IgD-negative memory B cell (primary cell): ENCODE data around the gene CPNE7. TPM values are rescaled to one million over a fixed set of nuclear protein-coding genes. Genes with fewer than 3 reads are reported as not detected.
A peak's percentile ranks its signal among the peaks of the same experiment; 100 is the strongest.
"Not testable (repeated sequence)": the region's sequence is repeated elsewhere in the genome, so short reads cannot be mapped to it uniquely, and the experiment has no call there.

Experiments used
- H3K27ac Mint-ChIP-seq, 3 donors: one replicate each; pipeline ENCODE4 v1.8.0; 2020 to 2022; ENCODE audit warnings: mild to moderate bottlenecking in 3 of 3, mixed read lengths in 3 of 3, moderate library complexity in 1 of 3
- H3K27me3 Mint-ChIP-seq: one replicate; pipeline ENCODE4 v1.8.0; 2021; ENCODE audit warnings: mixed read lengths
- H3K36me3 Mint-ChIP-seq: one replicate; pipeline ENCODE4 v1.8.0; 2020; ENCODE audit warnings: mild to moderate bottlenecking, mixed read lengths
- H3K4me1 Mint-ChIP-seq, 3 donors: one replicate each; pipeline ENCODE4 v1.8.0; 2020 to 2022; ENCODE audit warnings: mixed read lengths in 3 of 3, mild to moderate bottlenecking in 1 of 3
- H3K4me3 Mint-ChIP-seq, 4 donors: one replicate each; pipeline ENCODE4 v1.8.0; 2020 to 2022; ENCODE audit warnings: mild to moderate bottlenecking in 4 of 4, mixed read lengths in 4 of 4, moderate library complexity in 3 of 4
- H3K9me3 Mint-ChIP-seq, 3 donors: one replicate each; pipeline ENCODE4 v1.8.0; 2020 to 2021; ENCODE audit warnings: mixed read lengths in 3 of 3, mild to moderate bottlenecking in 1 of 3
- polyA plus RNA-seq: library from polyadenylated mRNA; unstranded; fragments of 300-500 nt; fragmentation: Illumina TruSeq; gene quantifications from one replicate; pipeline ENCODE4 v1.2.3, GENCODE V29; 2021

Gene CPNE7
- polyA plus RNA-seq, 1 donor from 2014 or later, result not detected

GRCh38 chr16:89567656-89568594 lies 7.6 kb upstream of the CPNE7 start:
- H3K9me3 Mint-ChIP-seq, result no peaks in the 10 kb centered on the region
- H3K4me3 Mint-ChIP-seq, result peak overlapping the region in 1 of 4 donors; percentile 66
- peaks cover 4% of the 10 kb centered on the region for H3K27me3 Mint-ChIP-seq
- H3K27ac Mint-ChIP-seq, result peak overlapping the region in 1 of 3 donors; percentile 48
- H3K36me3 Mint-ChIP-seq, result peaks cover 6% of the 10 kb centered on the region
- H3K4me1 Mint-ChIP-seq, result peaks cover 29 to 33% (median 31%) of the 10 kb centered on the region in 3 donors

DNA sequence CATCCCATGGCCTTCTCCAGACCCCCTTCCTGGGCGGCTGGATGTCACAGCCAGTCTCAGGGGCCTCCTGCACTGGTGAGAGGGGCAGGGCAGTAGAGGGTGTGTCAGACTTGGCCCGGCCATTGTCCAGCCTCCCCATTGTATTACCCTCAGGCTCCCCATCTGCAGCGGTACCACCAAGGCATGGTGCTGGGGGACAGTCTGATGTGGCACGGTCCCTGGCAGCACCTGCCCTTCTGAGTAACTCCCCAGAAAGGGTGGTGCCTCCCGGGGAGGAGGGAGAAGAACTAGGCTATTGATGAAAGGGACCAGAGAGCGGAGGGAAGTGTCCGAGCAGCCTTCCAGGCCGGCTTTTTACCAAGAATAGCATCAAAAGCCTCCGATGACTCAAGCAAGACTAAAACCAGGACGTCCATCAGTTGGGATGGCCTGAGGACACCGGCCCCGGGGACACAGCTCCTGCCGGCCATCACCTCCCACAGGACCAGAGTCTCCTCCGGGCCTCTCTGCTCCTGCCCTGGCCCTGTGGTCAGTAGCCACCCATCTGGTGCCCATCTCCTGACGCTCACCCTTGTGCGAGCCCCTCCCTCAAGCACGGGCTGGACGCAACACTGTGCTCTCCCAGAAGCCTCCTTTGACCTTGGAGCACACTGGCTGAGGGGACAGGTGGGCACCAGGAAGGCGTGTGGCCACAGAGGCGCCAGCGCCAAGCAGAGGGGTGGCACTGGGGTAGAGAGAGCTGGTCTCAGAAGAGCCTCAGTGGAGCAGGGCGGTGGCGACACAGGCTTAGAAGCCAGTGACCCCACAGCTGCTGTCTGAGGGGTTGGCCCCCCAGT lies 5.8 kb upstream of the CPNE7 start:
- H3K4me3 Mint-ChIP-seq, result peak overlapping the region in 1 of 4 donors; percentile 65
- H3K9me3 Mint-ChIP-seq, result no peaks in the 10 kb centered on the region
- H3K27me3 Mint-ChIP-seq, result peaks cover 10% of the 10 kb centered on the region
- H3K27ac Mint-ChIP-seq, result no peak overlapping the region
- peaks cover 21 to 30% (median 22%) of the 10 kb centered on the region in 3 donors for H3K4me1 Mint-ChIP-seq
- H3K36me3 Mint-ChIP-seq, result peaks cover 2% of the 10 kb centered on the region

DNA sequence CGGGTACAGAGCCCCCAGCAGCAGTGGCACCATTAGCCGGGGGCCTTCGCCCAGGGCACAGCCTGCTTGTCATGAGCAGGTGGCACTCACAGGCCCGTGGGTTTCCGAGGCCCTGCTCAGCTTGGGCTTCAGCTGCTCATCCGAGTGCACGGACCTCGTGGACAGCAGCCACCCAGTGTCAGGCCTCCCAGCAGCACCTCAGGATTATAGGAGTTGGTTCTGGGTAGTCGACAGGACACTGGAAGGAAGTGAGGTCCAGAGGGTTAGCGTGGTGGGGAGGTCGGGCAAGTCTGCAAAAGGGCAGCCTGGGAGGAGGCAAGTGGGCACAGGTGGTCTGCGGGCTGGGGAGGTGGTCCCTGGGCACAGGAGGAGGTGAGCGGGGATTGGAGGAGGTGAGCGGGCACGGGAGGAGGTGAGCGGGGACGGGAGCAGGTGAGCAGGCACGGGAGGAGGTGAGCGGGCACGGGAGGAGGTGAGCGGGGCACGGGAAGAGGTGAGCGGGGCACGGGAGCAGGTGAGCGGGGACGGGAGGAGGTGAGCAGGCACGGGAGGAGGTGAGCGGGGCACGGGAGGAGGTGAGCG lies 5.1 kb upstream of the CPNE7 start:
- Mint-ChIP-seq H3K9me3 (no peaks in the 10 kb centered on the region), H3K36me3 (peaks cover 2% of the 10 kb centered on the region), H3K4me3 (no peak overlapping the region), H3K4me1 (peaks cover 14 to 23% (median 16%) of the 10 kb centered on the region in 3 donors), H3K27ac (no peak overlapping the region), H3K27me3 (peaks cover 10% of the 10 kb centered on the region)

DNA sequence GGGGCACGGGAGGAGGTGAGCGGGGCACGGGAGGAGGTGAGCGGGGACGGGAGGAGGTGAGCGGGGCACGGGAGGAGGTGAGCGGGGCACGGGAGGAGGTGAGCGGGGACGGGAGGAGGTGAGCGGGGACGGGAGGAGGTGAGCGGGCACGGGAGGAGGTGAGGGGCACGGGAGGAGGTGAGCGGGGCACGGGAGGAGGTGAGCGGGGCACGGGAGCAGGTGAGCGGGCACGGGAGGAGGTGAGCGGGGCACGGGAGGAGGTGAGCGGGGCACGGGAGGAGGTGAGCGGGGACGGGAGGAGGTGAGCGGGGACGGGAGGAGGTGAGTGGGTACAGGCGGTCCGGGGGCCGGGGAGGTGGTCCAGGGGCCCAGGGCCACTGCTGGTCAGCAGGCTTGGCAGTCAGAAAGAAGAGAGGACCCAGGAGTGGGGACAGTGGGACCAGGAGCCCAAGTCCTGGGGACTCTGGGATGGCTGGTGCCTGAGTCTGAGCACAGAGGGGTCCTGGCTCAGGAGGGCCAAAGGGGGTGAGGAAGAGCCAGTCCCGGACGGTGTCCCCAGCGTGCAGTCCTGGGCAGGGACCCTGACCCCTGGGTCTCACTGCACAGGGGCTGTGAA lies 4.5 kb upstream of the CPNE7 start:
- peak overlapping the region in 1 of 4 donors; percentile 70 for H3K4me3 Mint-ChIP-seq
- not testable (repeated sequence) for H3K27ac Mint-ChIP-seq, H3K36me3 Mint-ChIP-seq, H3K9me3 Mint-ChIP-seq, H3K27me3 Mint-ChIP-seq
- H3K4me1 Mint-ChIP-seq, result peaks cover 8 to 17% (median 10%) of the 10 kb centered on the region in 3 donors

DNA sequence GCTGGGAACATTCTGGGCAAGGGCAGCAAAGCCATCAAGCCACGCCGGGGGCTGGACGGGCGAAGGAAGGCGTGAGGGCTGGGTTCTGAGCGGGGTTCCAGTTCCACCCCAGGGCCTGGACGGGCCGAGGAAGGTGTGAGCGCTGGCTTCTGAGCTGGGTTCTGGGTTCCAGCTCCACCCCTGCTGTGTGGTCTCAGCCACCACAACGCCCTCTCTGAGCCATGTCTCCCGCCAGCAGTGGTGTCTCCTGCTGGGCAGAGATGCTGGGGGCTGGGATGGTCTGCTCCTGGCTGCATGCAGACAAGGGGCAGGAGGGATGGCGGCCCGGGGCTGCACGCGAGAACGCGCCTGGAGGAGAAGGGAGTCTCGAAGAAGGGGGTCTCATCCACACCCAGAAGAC lies 3.9 kb upstream of the CPNE7 start:
- H3K27ac Mint-ChIP-seq, result peak overlapping the region in 1 of 3 donors; percentile 39
- peaks cover 8 to 13% (median 8%) of the 10 kb centered on the region in 3 donors for H3K4me1 Mint-ChIP-seq
- peak overlapping the region in 2 of 4 donors; percentile 54 to 77 for H3K4me3 Mint-ChIP-seq
- H3K27me3 Mint-ChIP-seq, result peaks cover 10% of the 10 kb centered on the region
- no peaks in the 10 kb centered on the region for H3K9me3 Mint-ChIP-seq
- peaks cover 2% of the 10 kb centered on the region for H3K36me3 Mint-ChIP-seq

DNA sequence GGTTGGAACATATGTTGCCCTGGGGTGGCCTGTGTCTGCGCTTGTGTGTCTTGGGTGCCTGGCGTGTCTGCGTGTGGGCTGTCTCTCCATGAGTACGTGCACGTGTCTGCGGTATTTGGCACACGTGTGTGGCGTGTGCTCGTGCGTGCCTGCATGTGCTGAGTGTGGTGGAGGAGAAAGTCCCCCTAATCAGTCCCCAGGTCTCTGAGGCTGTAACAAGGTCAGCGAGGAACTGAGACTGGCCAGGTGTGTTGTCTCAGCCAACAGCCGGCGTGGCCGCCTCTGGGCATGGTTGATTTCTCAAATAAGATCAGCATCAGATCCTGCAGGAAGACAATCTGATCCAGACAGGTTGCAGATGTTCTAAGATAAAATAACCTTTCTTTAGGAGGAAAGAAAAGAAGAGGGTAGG lies 3.5 kb upstream of the CPNE7 start:
- peak overlapping the region; percentile 39 to 93 (median 47) for H3K27ac Mint-ChIP-seq
- no peaks in the 10 kb centered on the region for H3K9me3 Mint-ChIP-seq
- peaks cover 8 to 13% (median 8%) of the 10 kb centered on the region in 3 donors for H3K4me1 Mint-ChIP-seq
- H3K4me3 Mint-ChIP-seq, result peak overlapping the region in 1 of 4 donors; percentile 54
- H3K36me3 Mint-ChIP-seq, result peaks cover 2% of the 10 kb centered on the region
- H3K27me3 Mint-ChIP-seq, result peaks cover 10% of the 10 kb centered on the region

DNA sequence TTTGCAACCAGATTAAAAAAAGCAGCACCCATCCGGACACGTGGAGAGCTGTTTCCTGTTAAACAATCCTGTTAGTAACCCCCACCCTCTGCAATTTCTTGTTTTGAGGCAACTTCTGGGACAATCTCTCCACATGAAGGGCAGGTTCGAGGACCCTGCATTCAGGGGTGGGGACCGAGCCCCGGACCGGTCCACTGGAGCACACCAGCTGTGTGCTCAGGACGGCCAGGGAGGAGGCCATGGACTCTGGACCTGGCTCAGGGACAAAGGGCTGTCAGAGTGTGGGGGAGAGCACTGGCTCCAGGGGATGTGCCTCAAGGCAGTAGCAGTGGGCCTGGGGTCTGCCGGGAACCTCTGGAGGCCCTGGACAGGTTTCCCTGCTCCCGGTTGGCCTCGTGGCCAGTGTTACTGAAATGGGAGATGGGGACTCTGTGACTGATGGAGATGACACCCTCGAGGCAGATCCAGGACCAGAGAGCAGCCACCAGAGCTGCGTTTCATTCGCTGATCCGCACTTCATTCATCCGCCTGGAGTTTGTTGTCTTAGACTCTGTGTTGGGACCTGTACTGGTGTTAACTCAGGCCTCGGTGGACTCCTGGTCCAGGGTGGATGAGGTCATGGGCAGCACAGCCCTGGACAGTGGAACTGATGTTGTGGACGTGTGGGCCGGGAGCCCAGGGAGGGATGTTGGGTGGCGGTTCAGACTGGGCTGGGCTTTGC lies 2.9 kb upstream of the CPNE7 start:
- H3K9me3 Mint-ChIP-seq, result no peaks in the 10 kb centered on the region
- peaks cover 2% of the 10 kb centered on the region for H3K36me3 Mint-ChIP-seq
- H3K4me1 Mint-ChIP-seq, result peaks cover 8 to 11% (median 8%) of the 10 kb centered on the region in 3 donors
- H3K27me3 Mint-ChIP-seq, result peaks cover 10% of the 10 kb centered on the region
- peak overlapping the region in 2 of 4 donors; percentile 54 to 78 for H3K4me3 Mint-ChIP-seq
- H3K27ac Mint-ChIP-seq, result peak overlapping the region; percentile 47 to 73 (median 59)

DNA sequence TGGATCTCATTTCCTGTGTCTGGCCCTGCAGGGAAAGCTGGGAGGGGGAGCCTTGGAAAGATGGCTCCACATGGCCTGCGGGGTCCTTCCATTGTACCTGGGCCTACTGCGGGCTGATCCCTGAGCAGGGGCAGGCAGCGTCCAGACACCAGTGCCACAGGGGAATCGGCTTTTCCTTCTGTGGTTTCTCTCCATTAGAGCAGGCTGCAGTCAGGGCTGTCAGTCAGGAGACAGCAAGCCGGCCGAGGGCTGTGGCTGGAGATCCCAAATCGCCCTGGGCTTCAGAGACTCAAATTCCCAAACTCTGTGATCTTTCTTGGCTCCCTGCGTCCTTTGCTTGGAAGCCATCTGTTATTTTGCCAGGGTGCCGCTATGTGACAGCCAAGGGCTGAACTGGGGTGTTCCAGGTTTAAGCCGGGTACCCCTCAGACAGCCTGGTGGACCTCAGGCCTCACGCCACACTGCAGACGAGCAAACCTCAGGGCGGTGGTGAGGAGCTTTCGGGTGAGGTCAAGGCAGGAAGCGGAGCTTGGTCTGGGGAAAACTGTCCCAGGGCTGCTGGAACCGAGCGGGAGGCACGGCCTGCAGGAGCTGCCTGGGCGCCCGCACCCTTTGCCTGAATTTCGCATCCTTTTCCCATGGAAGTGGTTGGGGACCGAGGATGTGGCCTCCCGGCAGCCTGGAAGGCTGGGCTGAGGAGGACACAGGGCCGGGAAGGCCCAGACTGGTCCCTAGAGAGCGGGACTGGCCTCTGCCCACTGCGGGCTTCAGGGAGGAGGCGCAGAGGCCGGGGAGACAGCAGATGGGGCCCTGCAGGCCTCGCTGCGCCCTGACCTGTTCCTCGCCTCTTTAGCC lies 1.5 kb upstream of the CPNE7 start:
- peak overlapping the region; percentile 48 to 83 (median 58) for H3K4me3 Mint-ChIP-seq
- peaks cover 10% of the 10 kb centered on the region for H3K27me3 Mint-ChIP-seq
- peak overlapping the region in 1 of 3 donors; percentile 67 for H3K27ac Mint-ChIP-seq
- H3K4me1 Mint-ChIP-seq, result peaks cover 8 to 9% (median 8%) of the 10 kb centered on the region in 3 donors
- H3K9me3 Mint-ChIP-seq, result no peaks in the 10 kb centered on the region
- H3K36me3 Mint-ChIP-seq, result peaks cover 2% of the 10 kb centered on the region

DNA sequence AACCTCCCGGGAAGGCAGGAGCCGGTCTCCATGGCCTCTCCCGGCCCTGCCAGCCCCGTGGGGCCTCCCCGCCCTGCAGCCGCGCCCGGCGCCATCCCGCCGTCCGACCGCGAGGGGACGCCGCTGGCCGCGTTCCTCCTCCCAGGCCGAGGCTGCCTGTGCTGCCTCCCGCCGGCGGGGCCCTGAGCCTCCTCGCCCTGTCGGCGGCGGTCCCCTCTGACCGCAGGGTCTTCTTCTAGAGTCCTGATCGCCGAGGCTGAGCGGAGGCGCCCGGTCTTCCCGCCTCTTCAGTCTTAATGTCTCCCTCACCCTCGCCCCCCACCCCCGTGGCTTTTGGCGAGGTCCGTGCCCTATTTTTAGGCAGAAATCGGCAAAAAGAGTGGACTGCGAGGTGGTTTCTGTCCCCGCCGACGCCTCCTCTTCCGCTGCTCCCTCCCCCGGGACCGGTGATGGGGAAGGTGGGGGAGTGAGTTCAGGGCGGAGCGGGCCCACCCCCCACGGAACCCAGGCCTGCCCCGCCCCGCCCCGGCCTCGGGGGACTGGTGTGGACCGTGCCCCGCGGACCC lies 794 bp upstream of the CPNE7 start:
- H3K4me3 Mint-ChIP-seq, result peak overlapping the region in 3 of 4 donors; percentile 66 to 93 (median 83)
- peaks cover 2% of the 10 kb centered on the region for H3K36me3 Mint-ChIP-seq
- no peaks in the 10 kb centered on the region for H3K9me3 Mint-ChIP-seq
- H3K27me3 Mint-ChIP-seq, result peaks cover 10% of the 10 kb centered on the region
- H3K4me1 Mint-ChIP-seq, result peaks cover 8 to 9% (median 8%) of the 10 kb centered on the region in 3 donors
- no peak overlapping the region for H3K27ac Mint-ChIP-seq

GRCh38 chr16:89576153-89577054 lies 846 bp downstream of the CPNE7 start:
- Mint-ChIP-seq H3K36me3 (peaks cover 2% of the 10 kb centered on the region), H3K4me1 (peaks cover 8 to 9% (median 8%) of the 10 kb centered on the region in 3 donors), H3K4me3 (no peak overlapping the region), H3K9me3 (no peaks in the 10 kb centered on the region), H3K27me3 (peaks cover 10% of the 10 kb centered on the region), H3K27ac (no peak overlapping the region)

GRCh38 chr16:89577055-89577759 lies 1.6 kb downstream of the CPNE7 start:
- Mint-ChIP-seq H3K4me3 (peak overlapping the region in 1 of 4 donors; percentile 63), H3K27ac (no peak overlapping the region)

More at GRCh38 chr16:89577055-89577759, 1.6 kb downstream of the CPNE7 start:
- H3K36me3 Mint-ChIP-seq, result no peaks in the 10 kb centered on the region
- peaks cover 3 to 6% (median 3%) of the 10 kb centered on the region in 3 donors for H3K4me1 Mint-ChIP-seq
- peaks cover 7% of the 10 kb centered on the region for H3K27me3 Mint-ChIP-seq
- no peaks in the 10 kb centered on the region for H3K9me3 Mint-ChIP-seq
